ENCODE measurements around the gene CPAMD8.
A peak's percentile ranks its signal among the peaks of the same experiment; 100 is the strongest.

CPAMD8 gene

GRCh38 chr19:16851031-16851712, 175.4 kb downstream of the CPAMD8 start:
- H3K23ac ChIP-seq (ENCODE audit: low read length in 2 of 2), result no peak overlapping the region
- no peak overlapping the region for H2BK120ac ChIP-seq (ENCODE audit: low read depth, low read length)
- no peak overlapping the region for H4K91ac ChIP-seq (ENCODE audit: low read length)
- H3K27ac ChIP-seq (ENCODE audit: low read length, poor library complexity, severe bottlenecking), result peak overlapping the region; percentile 64
- no peaks in the 10 kb centered on the region for H3K9me3 ChIP-seq (ENCODE audit: control insufficient read depth, low read length)
- H2BK12ac ChIP-seq (ENCODE audit: low read length in 2 of 2), result peak overlapping the region in 1 of 2 experiments; percentile 25
- no peaks in the 10 kb centered on the region for H3K27me3 ChIP-seq (ENCODE audit: control insufficient read depth in 1 of 2, insufficient read depth in 1 of 2, low read length in 2 of 2)
- peak overlapping the region in 1 of 2 experiments; percentile 42 for H3K18ac ChIP-seq (ENCODE audit: low read depth in 1 of 2, low read length in 2 of 2)
- H3K36me3 ChIP-seq (ENCODE audit: control insufficient read depth in 1 of 2, insufficient read depth in 2 of 2, low read depth in 1 of 2, low read length in 2 of 2), result peaks cover 82 to 88% of the 10 kb centered on the region in 2 experiments
- H3K9ac ChIP-seq (ENCODE audit: low read length), result no peak overlapping the region
- peak overlapping the region in 1 of 2 experiments; percentile 80 for H3K14ac ChIP-seq (ENCODE audit: low read length in 2 of 2)
- H2BK5ac ChIP-seq (ENCODE audit: low read depth, low read length, poor library complexity, severe bottlenecking), result no peak overlapping the region
- peaks cover 46% of the 10 kb centered on the region for H3K79me1 ChIP-seq (replicated peaks; ENCODE audit: low read length, poor library complexity, severe bottlenecking)
- H2AK5ac ChIP-seq (ENCODE audit: low read length, severe bottlenecking), result peak overlapping the region; percentile 31
- WGBS, result 84% methylated on average over 32 of the region's 33 CpGs
- DNase-seq, result peak; percentile 53
- H2BK15ac ChIP-seq (ENCODE audit: low read depth, poor library complexity, severe bottlenecking), result no peak overlapping the region
- H4K8ac ChIP-seq (ENCODE audit: low read length), result peak overlapping the region; percentile 5
- H2AFZ ChIP-seq (ENCODE audit: low read depth, low read length), result no peak overlapping the region
- no peak overlapping the region for H3K4ac ChIP-seq (ENCODE audit: low read depth in 1 of 2, low read length in 2 of 2)
- peaks cover 19% of the 10 kb centered on the region for H3K4me1 ChIP-seq (ENCODE audit: control insufficient read depth, insufficient read depth, low read depth, low read length)
- H3K4me2 ChIP-seq (ENCODE audit: low read length, poor library complexity, severe bottlenecking), result peak overlapping the region; percentile 34
- peak overlapping the region in 1 of 2 experiments; percentile 11 for H3K4me3 ChIP-seq (ENCODE audit: insufficient read depth in 1 of 2, low read depth in 1 of 2, low read length in 2 of 2)

GRCh38 chr19:16850133-16850532, 176.5 kb downstream of the CPAMD8 start:
- Histone ChIP-seq H4K91ac (ENCODE audit: low read length) (no peak overlapping the region), H3K79me1 (replicated peaks; ENCODE audit: low read length, poor library complexity, severe bottlenecking) (peaks cover 47% of the 10 kb centered on the region), H2AFZ (ENCODE audit: low read depth, low read length) (no peak overlapping the region), H3K4me3 (ENCODE audit: insufficient read depth in 1 of 2, low read depth in 1 of 2, low read length in 2 of 2) (no peak overlapping the region), H3K14ac (ENCODE audit: low read length in 2 of 2) (no peak overlapping the region), H3K4ac (ENCODE audit: low read depth in 1 of 2, low read length in 2 of 2) (no peak overlapping the region), H2BK5ac (ENCODE audit: low read depth, low read length, poor library complexity, severe bottlenecking) (no peak overlapping the region), H3K9ac (ENCODE audit: low read length) (no peak overlapping the region), H3K23ac (ENCODE audit: low read length in 2 of 2) (no peak overlapping the region), H3K36me3 (ENCODE audit: control insufficient read depth in 1 of 2, insufficient read depth in 2 of 2, low read depth in 1 of 2, low read length in 2 of 2) (peaks cover 81 to 96% of the 10 kb centered on the region in 2 experiments), H3K4me1 (ENCODE audit: control insufficient read depth, insufficient read depth, low read depth, low read length) (peaks cover 19% of the 10 kb centered on the region), H3K27ac (ENCODE audit: low read length, poor library complexity, severe bottlenecking) (peak overlapping the region; percentile 64), H3K9me3 (ENCODE audit: control insufficient read depth, low read length) (no peaks in the 10 kb centered on the region), H2AK5ac (ENCODE audit: low read length, severe bottlenecking) (peak overlapping the region; percentile 84), H4K8ac (ENCODE audit: low read length) (no peak overlapping the region), H2BK12ac (ENCODE audit: low read length in 2 of 2) (no peak overlapping the region), H2BK120ac (ENCODE audit: low read depth, low read length) (no peak overlapping the region), H3K4me2 (ENCODE audit: low read length, poor library complexity, severe bottlenecking) (no peak overlapping the region), H3K18ac (ENCODE audit: low read depth in 1 of 2, low read length in 2 of 2) (peak overlapping the region in 1 of 2 experiments; percentile 46), H3K27me3 (ENCODE audit: control insufficient read depth in 1 of 2, insufficient read depth in 1 of 2, low read length in 2 of 2) (no peaks in the 10 kb centered on the region), H2BK15ac (ENCODE audit: low read depth, poor library complexity, severe bottlenecking) (no peak overlapping the region)
- DNase-seq, result peak; percentile 47
- 77% methylated on average over 3 of the region's 4 CpGs for WGBS

- Histone ChIP-seq H3K36me3 (ENCODE audit: control insufficient read depth in 1 of 2, insufficient read depth in 2 of 2, low read depth in 1 of 2, low read length in 2 of 2) (peaks cover 82 to 96% of the 10 kb centered on the region in 2 experiments), H3K18ac (ENCODE audit: low read depth in 1 of 2, low read length in 2 of 2) (no peak overlapping the region), H4K91ac (ENCODE audit: low read length) (no peak overlapping the region), H3K9ac (ENCODE audit: low read length) (peak overlapping the region; percentile 33), H3K27me3 (ENCODE audit: control insufficient read depth in 1 of 2, insufficient read depth in 1 of 2, low read length in 2 of 2) (no peaks in the 10 kb centered on the region), H2BK15ac (ENCODE audit: low read depth, poor library complexity, severe bottlenecking) (no peak overlapping the region), H3K4ac (ENCODE audit: low read depth in 1 of 2, low read length in 2 of 2) (no peak overlapping the region), H2AK5ac (ENCODE audit: low read length, severe bottlenecking) (no peak overlapping the region), H3K4me2 (ENCODE audit: low read length, poor library complexity, severe bottlenecking) (no peak overlapping the region), H3K79me1 (replicated peaks; ENCODE audit: low read length, poor library complexity, severe bottlenecking) (peaks cover 52% of the 10 kb centered on the region), H3K9me3 (ENCODE audit: control insufficient read depth, low read length) (no peaks in the 10 kb centered on the region), H3K14ac (ENCODE audit: low read length in 2 of 2) (no peak overlapping the region), H2BK120ac (ENCODE audit: low read depth, low read length) (no peak overlapping the region), H3K27ac (ENCODE audit: low read length, poor library complexity, severe bottlenecking) (no peak overlapping the region), H2BK12ac (ENCODE audit: low read length in 2 of 2) (no peak overlapping the region), H3K23ac (ENCODE audit: low read length in 2 of 2) (no peak overlapping the region), H3K4me3 (ENCODE audit: insufficient read depth in 1 of 2, low read depth in 1 of 2, low read length in 2 of 2) (no peak overlapping the region), H4K8ac (ENCODE audit: low read length) (no peak overlapping the region), H2BK5ac (ENCODE audit: low read depth, low read length, poor library complexity, severe bottlenecking) (no peak overlapping the region), H3K4me1 (ENCODE audit: control insufficient read depth, insufficient read depth, low read depth, low read length) (peaks cover 19% of the 10 kb centered on the region), H2AFZ (ENCODE audit: low read depth, low read length) (no peak overlapping the region)
- peak; percentile 45 for DNase-seq
- 56% methylated on average over 1 of the region's 1 CpG for WGBS
Measured at GRCh38 chr19:16849168-16849567, 177.4 kb downstream of the CPAMD8 start.

- Histone ChIP-seq H3K27me3 (ENCODE audit: control insufficient read depth in 1 of 2, insufficient read depth in 1 of 2, low read length in 2 of 2) (no peaks in the 10 kb centered on the region), H3K4ac (ENCODE audit: low read depth in 1 of 2, low read length in 2 of 2) (no peak overlapping the region), H3K14ac (ENCODE audit: low read length in 2 of 2) (no peak overlapping the region), H2BK120ac (ENCODE audit: low read depth, low read length) (no peak overlapping the region), H3K18ac (ENCODE audit: low read depth in 1 of 2, low read length in 2 of 2) (no peak overlapping the region), H4K91ac (ENCODE audit: low read length) (no peak overlapping the region), H3K79me1 (replicated peaks; ENCODE audit: low read length, poor library complexity, severe bottlenecking) (peaks cover 49% of the 10 kb centered on the region), H3K9me3 (ENCODE audit: control insufficient read depth, low read length) (no peaks in the 10 kb centered on the region), H3K4me1 (ENCODE audit: control insufficient read depth, insufficient read depth, low read depth, low read length) (peaks cover 15% of the 10 kb centered on the region), H3K23ac (ENCODE audit: low read length in 2 of 2) (peak overlapping the region in 1 of 2 experiments; percentile 17), H3K4me3 (ENCODE audit: insufficient read depth in 1 of 2, low read depth in 1 of 2, low read length in 2 of 2) (no peak overlapping the region), H2AK5ac (ENCODE audit: low read length, severe bottlenecking) (no peak overlapping the region), H2BK15ac (ENCODE audit: low read depth, poor library complexity, severe bottlenecking) (no peak overlapping the region), H3K36me3 (ENCODE audit: control insufficient read depth in 1 of 2, insufficient read depth in 2 of 2, low read depth in 1 of 2, low read length in 2 of 2) (peaks cover 81 to 95% of the 10 kb centered on the region in 2 experiments), H2BK5ac (ENCODE audit: low read depth, low read length, poor library complexity, severe bottlenecking) (no peak overlapping the region), H2BK12ac (ENCODE audit: low read length in 2 of 2) (no peak overlapping the region), H3K9ac (ENCODE audit: low read length) (no peak overlapping the region), H2AFZ (ENCODE audit: low read depth, low read length) (no peak overlapping the region), H4K8ac (ENCODE audit: low read length) (no peak overlapping the region), H3K4me2 (ENCODE audit: low read length, poor library complexity, severe bottlenecking) (no peak overlapping the region), H3K27ac (ENCODE audit: low read length, poor library complexity, severe bottlenecking) (no peak overlapping the region)
- 100% methylated on average over 4 of the region's 6 CpGs for WGBS
- DNase-seq, result no peak
Measured at GRCh38 chr19:16847430-16847829, 179.2 kb downstream of the CPAMD8 start.

Data from mesenchymal stem cell (in vitro differentiated cells and primary cell).